ENCODE results near the gene KMT2E.

- TF ChIP-seq CTCF (IDR thresholded peaks at IDR 0.05; ENCODE audit: low read length) (no peak), EZH2 (IDR thresholded peaks at IDR 0.05; ENCODE audit: borderline replicate concordance, low read length) (no peak)
These were observed 32.4 kb downstream of the KMT2E start for GRCh38 chr7:105046414-105046813.
